Ectodermal cell (in vitro differentiated cells): ENCODE measurements around the gene ARHGEF19.
"Not testable (repeated sequence)": the region's sequence is repeated elsewhere in the genome, so short reads cannot be mapped to it uniquely, and the experiment has no call there.

Experiments used
- H3K27ac ChIP-seq: 2 replicates; pipeline ENCODE4 v1.7.0; 2013; ENCODE audit warnings: mild to moderate bottlenecking, low read depth, low read length; ENCODE audit not compliant: insufficient read depth, poor library complexity, severe bottlenecking
- H3K27me3 ChIP-seq: 2 replicates; pipeline ENCODE4 v1.7.0; 2013; ENCODE audit warnings: mild to moderate bottlenecking, low read length; ENCODE audit not compliant: insufficient read depth, control insufficient read depth, poor library complexity, severe bottlenecking
- H3K36me3 ChIP-seq: one replicate; pipeline ENCODE4 v1.7.0; 2013; ENCODE audit warnings: low read length; ENCODE audit not compliant: control insufficient read depth, insufficient read depth
- H3K4me1 ChIP-seq: one replicate; pipeline ENCODE4 v1.7.0; 2013; ENCODE audit warnings: low read length; ENCODE audit not compliant: control insufficient read depth, insufficient read depth
- H3K4me3 ChIP-seq: 2 replicates; pipeline ENCODE4 v1.7.0; 2013; ENCODE audit warnings: low read depth, low read length, control low read depth; ENCODE audit not compliant: insufficient read depth
- H3K9me3 ChIP-seq: 2 replicates; pipeline ENCODE4 v1.7.0; 2013; ENCODE audit warnings: mild to moderate bottlenecking, low read length, moderate library complexity; ENCODE audit not compliant: control insufficient read depth
- WGBS, 2 experiments: methylation state at CpG; one replicate each; pipeline ENCODE4 v1.1.7; 2013; ENCODE audit warnings: missing lambda C conversion rate in 2 of 2; 5-methylcytosine and 5-hydroxymethylcytosine counted together

Gene ARHGEF19

GRCh38 chr1:16204216-16204615, 8.2 kb downstream of the ARHGEF19 start:
- Histone ChIP-seq H3K4me1 (peaks cover 7% of the 10 kb centered on the region), H3K36me3 (no peaks in the 10 kb centered on the region), H3K27me3 (peaks cover 19% of the 10 kb centered on the region), H3K27ac (no peak overlapping the region), H3K9me3 (no peaks in the 10 kb centered on the region), H3K4me3 (no peak overlapping the region)
- 88 to 96% methylated on average over 2 of the region's 2 CpGs for WGBS, 2 experiments

DNA sequence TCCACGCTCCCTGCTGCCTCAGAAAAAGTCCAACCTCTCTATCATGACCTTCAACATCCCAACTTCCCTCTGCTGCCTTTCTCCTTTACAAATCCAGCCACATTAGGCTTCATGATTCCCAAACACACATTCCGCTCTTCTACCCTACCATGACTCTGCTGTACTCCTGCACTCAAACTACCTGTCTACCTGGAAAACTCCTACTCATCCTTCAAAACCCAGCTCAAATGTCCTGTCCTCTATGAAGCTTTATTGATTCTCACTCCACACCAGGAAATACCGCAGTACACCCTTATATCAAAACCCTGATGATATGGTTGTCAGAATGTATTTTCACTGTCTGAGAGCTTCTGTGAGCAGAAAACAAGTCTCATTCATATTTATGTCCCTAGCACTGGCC, 8.9 kb downstream of the ARHGEF19 start:
- 75 to 82% methylated on average over 3 of the region's 3 CpGs for WGBS, 2 experiments
- Histone ChIP-seq H3K27me3 (peaks cover 15% of the 10 kb centered on the region), H3K27ac (no peak overlapping the region), H3K4me1 (peaks cover 7% of the 10 kb centered on the region), H3K36me3 (no peaks in the 10 kb centered on the region), H3K4me3 (no peak overlapping the region), H3K9me3 (no peaks in the 10 kb centered on the region)

GRCh38 chr1:16202281-16203210, 9.9 kb downstream of the ARHGEF19 start:
- H3K27ac ChIP-seq: no peak overlapping the region
- H3K36me3 ChIP-seq: no peaks in the 10 kb centered on the region
- H3K4me1 ChIP-seq: peaks cover 7% of the 10 kb centered on the region
- no peak overlapping the region for H3K4me3 ChIP-seq
- peaks cover 6% of the 10 kb centered on the region for H3K27me3 ChIP-seq
- no peaks in the 10 kb centered on the region for H3K9me3 ChIP-seq
- WGBS, 2 experiments: 91 to 93% methylated on average over 24 of the region's 24 CpGs

DNA sequence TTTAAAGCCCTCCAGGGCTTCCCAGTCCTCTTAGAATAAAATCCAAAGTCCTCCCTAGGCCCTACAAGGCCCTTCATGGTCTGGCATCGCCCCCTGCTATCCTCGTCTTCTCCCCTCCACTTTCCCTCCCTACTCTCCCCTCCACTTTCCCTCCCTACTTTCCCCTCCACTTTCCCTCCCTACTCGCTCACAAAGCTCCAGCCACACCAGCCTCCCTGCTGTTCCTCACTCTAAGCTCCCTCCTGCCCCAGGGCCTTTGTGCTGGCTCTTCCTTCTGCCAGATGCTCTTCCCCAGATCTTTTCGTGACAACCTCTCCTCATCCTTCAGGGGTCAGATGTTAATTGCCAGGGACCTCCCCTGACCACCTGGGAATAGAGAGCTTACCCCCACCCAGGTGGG, 12.8 kb downstream of the ARHGEF19 start:
- no peaks in the 10 kb centered on the region for H3K4me1 ChIP-seq
- H3K27ac ChIP-seq: no peak overlapping the region
- no peak overlapping the region for H3K4me3 ChIP-seq
- WGBS, 2 experiments: 64 to 75% methylated on average over 4 of the region's 4 CpGs
- no peaks in the 10 kb centered on the region for H3K27me3 ChIP-seq
- H3K36me3 ChIP-seq: no peaks in the 10 kb centered on the region
- H3K9me3 ChIP-seq: no peaks in the 10 kb centered on the region

GRCh38 chr1:16199157-16199501, 13.3 kb downstream of the ARHGEF19 start:
- no peaks in the 10 kb centered on the region for H3K27me3 ChIP-seq
- WGBS, 2 experiments: 77 to 92% methylated on average over 1 of the region's 1 CpG

DNA sequence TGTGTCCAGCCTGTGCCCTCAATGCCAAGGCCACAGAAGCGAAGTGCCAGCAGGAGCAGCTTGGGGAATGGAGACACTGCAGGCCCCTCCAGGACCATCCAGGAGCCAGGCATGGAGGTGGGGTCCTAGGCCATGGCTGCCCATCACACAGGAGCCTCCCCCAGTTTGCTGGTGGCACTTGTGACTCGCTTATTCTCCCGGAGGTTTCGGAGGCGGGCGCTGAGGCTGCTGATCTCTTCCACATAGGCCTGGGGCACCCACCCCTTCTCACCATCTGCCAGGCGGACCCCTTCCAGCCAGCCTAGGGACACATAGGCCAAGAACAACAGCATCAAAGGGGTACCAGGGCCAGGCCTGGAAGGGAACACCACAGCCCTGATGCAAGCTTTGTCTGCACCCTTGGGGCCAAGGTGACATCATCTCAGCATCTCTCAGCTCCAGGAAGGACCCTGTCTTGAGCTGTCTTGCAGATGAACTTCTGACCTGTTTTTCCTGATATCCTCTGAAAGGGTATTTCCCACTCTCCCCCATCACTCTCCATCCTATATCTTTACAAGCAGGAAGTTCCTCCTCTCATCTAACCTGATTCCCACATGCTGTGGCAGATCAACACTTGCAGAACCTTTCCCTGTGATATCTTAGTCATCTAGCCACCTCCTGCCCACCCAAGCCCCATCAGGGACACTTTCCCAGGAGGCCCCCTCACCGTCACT, 13.9 kb downstream of the ARHGEF19 start:
- no peaks in the 10 kb centered on the region for H3K9me3 ChIP-seq

More at GRCh38 chr1:16199157-16199501, 13.3 kb downstream of the ARHGEF19 start:
- no peaks in the 10 kb centered on the region for H3K9me3 ChIP-seq
- H3K27ac ChIP-seq: no peak overlapping the region
- no peak overlapping the region for H3K4me3 ChIP-seq
- no peaks in the 10 kb centered on the region for H3K4me1 ChIP-seq
- no peaks in the 10 kb centered on the region for H3K36me3 ChIP-seq

DNA sequence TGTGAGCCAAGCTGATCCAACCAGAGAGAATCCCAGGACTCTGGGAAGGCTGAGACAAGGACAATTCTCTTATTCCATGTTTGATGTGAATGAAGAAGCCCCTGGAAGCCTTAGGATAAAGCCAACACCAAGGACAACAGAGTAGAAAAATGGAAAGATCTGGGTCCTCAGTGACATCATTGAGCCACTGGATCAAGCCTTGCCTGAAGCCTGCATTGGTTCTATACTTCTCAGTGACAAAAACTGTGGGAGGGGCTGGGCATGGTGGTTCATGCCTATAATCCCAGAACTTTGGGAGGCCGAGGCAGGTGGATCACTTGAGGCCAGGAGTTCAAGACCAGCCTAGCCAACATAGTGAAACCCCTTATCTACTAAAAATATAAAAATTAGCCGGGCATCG, 15.6 kb downstream of the ARHGEF19 start:
- Histone ChIP-seq H3K4me3 (no peak overlapping the region), H3K4me1 (no peaks in the 10 kb centered on the region), H3K27ac (no peak overlapping the region), H3K36me3 (no peaks in the 10 kb centered on the region), H3K27me3 (no peaks in the 10 kb centered on the region), H3K9me3 (no peaks in the 10 kb centered on the region)
- 83 to 88% methylated on average over 3 of the region's 3 CpGs for WGBS, 2 experiments

More for the DNA sequence above, 13.9 kb downstream of the ARHGEF19 start:
- H3K36me3 ChIP-seq: no peaks in the 10 kb centered on the region
- no peaks in the 10 kb centered on the region for H3K27me3 ChIP-seq
- WGBS, 2 experiments: 94 to 95% methylated on average over 8 of the region's 8 CpGs
- no peaks in the 10 kb centered on the region for H3K4me1 ChIP-seq
- H3K4me3 ChIP-seq: no peak overlapping the region
- no peak overlapping the region for H3K27ac ChIP-seq

DNA sequence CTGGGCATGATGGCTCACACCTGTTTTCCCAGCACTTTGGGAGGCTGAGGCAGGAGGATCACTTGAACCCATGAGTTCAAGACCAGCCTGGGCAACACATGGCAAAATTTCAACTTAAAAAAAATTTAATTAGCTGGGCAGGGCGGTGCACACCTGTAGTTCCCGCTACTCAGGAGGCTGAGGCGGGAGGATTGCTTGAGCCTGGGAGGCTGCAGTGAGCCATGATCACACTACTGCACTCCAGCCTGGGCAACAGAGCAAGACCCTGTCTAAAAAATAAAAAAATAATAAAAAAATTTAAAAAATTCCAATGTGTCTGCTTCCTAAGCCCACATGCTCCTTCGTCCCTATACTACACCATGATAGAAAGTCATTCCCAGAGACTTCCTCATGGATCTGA, 16.3 kb downstream of the ARHGEF19 start:
- 94 to 95% methylated on average over 4 of the region's 4 CpGs for WGBS, 2 experiments
- H3K9me3 ChIP-seq, H3K36me3 ChIP-seq, H3K27me3 ChIP-seq, H3K27ac ChIP-seq, H3K4me3 ChIP-seq, H3K4me1 ChIP-seq: not testable (repeated sequence)

DNA sequence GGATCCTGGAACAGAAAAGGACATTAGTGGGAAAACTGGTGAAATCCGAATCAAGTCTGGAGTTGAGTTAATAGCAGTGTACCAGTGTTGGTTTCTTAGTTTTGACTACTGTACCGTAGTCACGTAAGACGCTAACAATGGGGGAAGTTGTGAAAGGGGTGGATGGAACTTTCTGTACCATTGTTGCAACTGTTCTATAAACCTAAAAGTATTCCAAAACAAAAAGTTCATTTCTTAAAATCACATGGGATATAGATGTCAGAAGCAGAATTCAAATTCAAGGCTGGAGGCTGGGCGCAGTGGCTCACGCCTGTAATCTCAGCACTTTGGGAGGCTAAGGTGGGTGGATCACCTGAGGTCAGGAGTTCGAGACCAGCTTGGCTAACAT, 16.9 kb downstream of the ARHGEF19 start:
- Histone ChIP-seq H3K27ac (no peak overlapping the region), H3K4me1 (no peaks in the 10 kb centered on the region), H3K9me3 (no peaks in the 10 kb centered on the region), H3K27me3 (no peaks in the 10 kb centered on the region), H3K36me3 (no peaks in the 10 kb centered on the region), H3K4me3 (no peak overlapping the region)
- 91 to 93% methylated on average over 7 of the region's 7 CpGs for WGBS, 2 experiments

GRCh38 chr1:16191916-16192546, 20.4 kb downstream of the ARHGEF19 start:
- H3K4me1 ChIP-seq: no peaks in the 10 kb centered on the region
- H3K4me3 ChIP-seq: no peak overlapping the region
- H3K9me3 ChIP-seq: no peaks in the 10 kb centered on the region
- no peak overlapping the region for H3K27ac ChIP-seq
- 95% methylated on average over 5 of the region's 6 CpGs for WGBS, 2 experiments
- H3K27me3 ChIP-seq: no peaks in the 10 kb centered on the region
- no peaks in the 10 kb centered on the region for H3K36me3 ChIP-seq
